Loucy (cell line): ENCODE measurements around the gene MACROD2.

ENCODE experiments used
- H2AFZ ChIP-seq: fragments of 200-600 bp; sonication (generic); 2 replicates; pipeline ENCODE4 v1.6.0; 2016; ENCODE audit warnings: antibody characterized with exemption, mild to moderate bottlenecking, low read length, moderate library complexity
- H3F3A ChIP-seq: fragments of 200-600 bp; 2 replicates; pipeline ENCODE4 v1.6.0; 2016; ENCODE audit warnings: antibody characterized with exemption, low read depth, mild to moderate bottlenecking
- H3K27me3 ChIP-seq: fragments of 200-600 bp; sonication (generic); 2 replicates; pipeline ENCODE4 v1.6.1; 2014; ENCODE audit warnings: low read length, mild to moderate bottlenecking; ENCODE audit not compliant: insufficient read depth, poor library complexity, severe bottlenecking
- H3K36me3 ChIP-seq: fragments of 200-600 bp; sonication (generic); 2 replicates; pipeline ENCODE4 v1.6.1; 2016; ENCODE audit warnings: low read length; ENCODE audit not compliant: insufficient read depth
- H3K4me1 ChIP-seq: fragments of 200-600 bp; sonication (generic); 2 replicates; pipeline ENCODE4 v1.5.1; 2014; ENCODE audit warnings: low read length, mild to moderate bottlenecking; ENCODE audit not compliant: insufficient read depth, poor library complexity, severe bottlenecking
- H3K4me2 ChIP-seq: fragments of 200-600 bp; sonication (generic); 2 replicates; pipeline ENCODE4 v1.6.0; 2014; ENCODE audit warnings: antibody characterized with exemption, low read length, low read depth, mild to moderate bottlenecking; ENCODE audit not compliant: poor library complexity, severe bottlenecking
- H3K4me3 ChIP-seq: fragments of 200-600 bp; sonication (generic); 2 replicates; pipeline ENCODE4 v1.5.1; 2014; ENCODE audit warnings: low read length, mild to moderate bottlenecking, mixed read lengths; ENCODE audit not compliant: poor library complexity, severe bottlenecking
- H3K79me2 ChIP-seq: fragments of 200-600 bp; sonication (generic); 2 replicates; pipeline ENCODE4 v1.6.1; 2014; ENCODE audit warnings: low read length; ENCODE audit not compliant: insufficient read depth
- H3K9ac ChIP-seq: fragments of 200-600 bp; sonication (generic); 2 replicates; pipeline ENCODE4 v1.6.0; 2014; ENCODE audit warnings: mild to moderate bottlenecking, low read depth, low read length, moderate library complexity; ENCODE audit not compliant: poor library complexity, severe bottlenecking
- H3K9me2 ChIP-seq: fragments of 200-600 bp; sonication (generic); replicated peaks from 2 replicates; pipeline ENCODE4 v1.6.1; 2016; ENCODE audit warnings: low read depth, low read length, mixed read lengths
- H3K9me3 ChIP-seq: fragments of 200-600 bp; sonication (generic); 2 replicates; pipeline ENCODE4 v1.6.1; 2014; ENCODE audit warnings: mild to moderate bottlenecking, antibody characterized with exemption, low read length, low read depth; ENCODE audit not compliant: insufficient read depth
- H4K20me1 ChIP-seq: fragments of 200-600 bp; sonication (generic); 2 replicates; pipeline ENCODE4 v1.6.0; 2014; ENCODE audit warnings: antibody characterized with exemption, low read length, mild to moderate bottlenecking; ENCODE audit not compliant: insufficient read depth, poor library complexity, severe bottlenecking
- EZH2phosphoT487 ChIP-seq: fragments of 200-600 bp; IDR thresholded peaks from 2 replicates; pipeline ENCODE4 v1.6.1; 2018; ENCODE audit warnings: antibody characterized with exemption, mild to moderate bottlenecking, moderate library complexity, borderline replicate concordance
- TF ChIP-seq, protein P1 (sequence below): fragments of 200-600 bp; sonication (generic); conservative IDR thresholded peaks from 2 replicates; pipeline ENCODE4 v1.5.1; 2014; ENCODE audit warnings: mild to moderate bottlenecking, antibody characterized with exemption, low read length

The MACROD2 gene

DNA sequence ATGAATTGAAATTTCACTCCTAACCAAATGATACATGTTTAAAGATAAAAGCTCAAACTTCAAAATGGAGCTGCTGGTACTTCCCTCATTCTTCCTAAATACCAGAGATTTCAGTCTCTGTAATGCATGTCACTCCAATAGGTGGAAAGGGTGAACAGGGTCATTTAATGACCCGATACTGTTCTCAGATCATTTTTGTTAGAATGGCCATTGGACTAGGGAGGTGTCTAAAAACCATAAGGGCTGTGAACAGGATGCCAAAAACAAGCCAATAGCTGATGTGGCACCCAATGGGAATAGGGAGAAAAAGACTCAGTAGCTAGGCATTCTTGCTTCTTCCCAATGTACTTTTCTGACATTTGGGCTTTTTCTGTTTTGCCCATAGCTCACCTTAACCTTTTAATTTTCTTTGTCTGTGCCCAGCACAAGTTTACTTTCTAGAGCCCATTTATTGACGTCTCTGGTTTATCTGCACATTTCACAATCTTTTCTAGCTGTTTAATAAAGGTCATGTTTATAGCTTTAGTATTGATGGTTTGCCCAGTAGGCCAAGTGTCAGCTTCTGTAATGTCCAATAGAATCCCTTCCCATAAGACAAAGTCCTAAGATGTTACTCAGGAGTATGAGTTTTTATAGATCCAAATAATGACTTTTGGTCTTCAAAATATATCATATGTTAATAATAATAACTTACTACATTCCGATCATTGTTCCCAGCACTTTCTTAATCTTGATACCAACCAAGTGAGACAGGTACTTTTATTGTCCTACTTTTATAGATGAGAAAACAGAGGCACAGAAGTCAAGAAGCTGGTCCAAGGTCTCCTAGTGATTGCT lies 366.4 kb downstream of the MACROD2 start:
- H3F3A ChIP-seq = no peaks in the 10 kb centered on the region
- no peaks in the 10 kb centered on the region for H3K27me3 ChIP-seq
- H3K79me2 ChIP-seq = no peaks in the 10 kb centered on the region
- H3K9me2 ChIP-seq = no peaks in the 10 kb centered on the region
- H2AFZ ChIP-seq = no peak overlapping the region
- no peak for TF ChIP-seq EZH2phosphoT487
- TF ChIP-seq, protein P1, sequence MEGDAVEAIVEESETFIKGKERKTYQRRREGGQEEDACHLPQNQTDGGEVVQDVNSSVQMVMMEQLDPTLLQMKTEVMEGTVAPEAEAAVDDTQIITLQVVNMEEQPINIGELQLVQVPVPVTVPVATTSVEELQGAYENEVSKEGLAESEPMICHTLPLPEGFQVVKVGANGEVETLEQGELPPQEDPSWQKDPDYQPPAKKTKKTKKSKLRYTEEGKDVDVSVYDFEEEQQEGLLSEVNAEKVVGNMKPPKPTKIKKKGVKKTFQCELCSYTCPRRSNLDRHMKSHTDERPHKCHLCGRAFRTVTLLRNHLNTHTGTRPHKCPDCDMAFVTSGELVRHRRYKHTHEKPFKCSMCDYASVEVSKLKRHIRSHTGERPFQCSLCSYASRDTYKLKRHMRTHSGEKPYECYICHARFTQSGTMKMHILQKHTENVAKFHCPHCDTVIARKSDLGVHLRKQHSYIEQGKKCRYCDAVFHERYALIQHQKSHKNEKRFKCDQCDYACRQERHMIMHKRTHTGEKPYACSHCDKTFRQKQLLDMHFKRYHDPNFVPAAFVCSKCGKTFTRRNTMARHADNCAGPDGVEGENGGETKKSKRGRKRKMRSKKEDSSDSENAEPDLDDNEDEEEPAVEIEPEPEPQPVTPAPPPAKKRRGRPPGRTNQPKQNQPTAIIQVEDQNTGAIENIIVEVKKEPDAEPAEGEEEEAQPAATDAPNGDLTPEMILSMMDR = no peak
- H3K36me3 ChIP-seq = no peaks in the 10 kb centered on the region
- H3K9ac ChIP-seq = no peak overlapping the region
- H4K20me1 ChIP-seq = no peaks in the 10 kb centered on the region
- H3K9me3 ChIP-seq = no peaks in the 10 kb centered on the region; the same call in 1 of the 2 replicates
- H3K4me1 ChIP-seq = no peaks in the 10 kb centered on the region
- H3K4me2 ChIP-seq = no peak overlapping the region
- H3K4me3 ChIP-seq = no peak overlapping the region

DNA sequence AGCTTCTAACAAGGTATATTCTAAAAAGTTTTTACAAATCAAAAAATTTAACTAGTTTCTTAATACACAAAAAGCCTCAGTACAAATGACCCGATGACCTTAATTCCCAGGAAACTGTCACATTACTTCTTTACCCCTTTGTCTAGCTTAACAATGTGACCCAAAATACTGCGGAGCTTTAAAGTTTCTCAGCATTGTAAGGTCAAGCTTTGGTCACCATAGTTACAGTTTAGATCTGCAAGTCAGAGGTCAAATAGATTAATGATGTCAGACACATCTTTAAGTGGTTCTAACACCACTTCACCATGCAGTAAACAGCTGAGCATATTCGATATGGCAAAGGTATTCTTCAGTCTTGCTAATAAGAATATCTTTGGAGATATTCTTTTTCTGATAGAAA lies 378.9 kb downstream of the MACROD2 start:
- no peak for TF ChIP-seq EZH2phosphoT487
- TF ChIP-seq, protein P1 = no peak
- H3K4me1 ChIP-seq = no peaks in the 10 kb centered on the region
- no peak overlapping the region for H2AFZ ChIP-seq
- no peak overlapping the region for H3K4me3 ChIP-seq
- no peaks in the 10 kb centered on the region for H3K9me3 ChIP-seq
- no peaks in the 10 kb centered on the region for H3K36me3 ChIP-seq
- no peaks in the 10 kb centered on the region for H3F3A ChIP-seq
- H3K27me3 ChIP-seq = no peaks in the 10 kb centered on the region
- H3K4me2 ChIP-seq = no peak overlapping the region
- H3K9ac ChIP-seq = no peak overlapping the region
- no peaks in the 10 kb centered on the region for H4K20me1 ChIP-seq
- 0 out of 2 replicates have a peak, but pooled peaks cover 4% of the 10 kb centered on the region for H3K9me2 ChIP-seq
- no peaks in the 10 kb centered on the region for H3K79me2 ChIP-seq

DNA sequence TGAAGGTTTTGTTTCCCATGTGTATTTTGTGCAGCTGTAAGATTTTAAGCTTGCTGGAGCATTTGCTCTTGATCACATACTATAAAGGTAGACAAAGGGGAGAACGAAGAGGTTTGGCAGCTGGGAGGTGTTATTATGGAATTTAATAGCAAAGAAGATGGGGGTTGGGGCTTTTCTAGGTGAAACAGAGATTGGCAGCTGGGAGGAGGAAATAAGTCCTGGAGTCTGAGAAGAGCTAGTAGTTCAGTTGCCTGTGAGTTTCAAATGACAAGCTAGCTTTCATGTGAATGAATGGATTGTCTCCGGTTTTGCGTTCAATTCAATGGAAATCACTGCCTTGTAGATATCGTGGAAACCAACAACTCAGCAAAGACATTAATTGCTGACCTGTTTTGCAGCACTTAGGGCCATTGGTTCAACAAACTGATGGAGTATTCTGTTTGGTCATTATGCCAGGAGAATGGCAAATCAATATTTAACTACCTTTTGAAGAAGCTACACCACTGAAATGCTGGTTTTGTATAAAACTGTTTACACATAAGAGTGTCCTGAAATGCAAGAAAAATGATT lies 380.2 kb downstream of the MACROD2 start:
- Histone ChIP-seq H2AFZ (no peak overlapping the region), H4K20me1 (no peaks in the 10 kb centered on the region)
- TF ChIP-seq EZH2phosphoT487 = no peak
- TF ChIP-seq, protein P1 = no peak

More for the DNA sequence above, 380.2 kb downstream of the MACROD2 start:
- H3K9ac ChIP-seq = no peak overlapping the region
- H3K4me1 ChIP-seq = no peaks in the 10 kb centered on the region
- H3K9me3 ChIP-seq = no peaks in the 10 kb centered on the region
- H3K27me3 ChIP-seq = no peaks in the 10 kb centered on the region
- H3K9me2 ChIP-seq = 0 out of 2 replicates have a peak, but pooled peaks cover 4% of the 10 kb centered on the region
- no peaks in the 10 kb centered on the region for H3F3A ChIP-seq
- H3K4me3 ChIP-seq = no peak overlapping the region
- no peaks in the 10 kb centered on the region for H3K36me3 ChIP-seq
- no peak overlapping the region for H3K4me2 ChIP-seq
- no peaks in the 10 kb centered on the region for H3K79me2 ChIP-seq
